HepG2 (cell line): Measurements from ENCODE around the gene SYNDIG1. TPM values are rescaled to one million over a fixed set of nuclear protein-coding genes. Genes with fewer than 3 reads are reported as not detected.

Experiments used
- ATAC-seq: fragments of 200-7000 bp; cut with Tn5 transposase; 3 replicates; pipeline ENCODE4 v1.9.1; 2020; ENCODE audit warnings: mild to moderate bottlenecking, moderate library complexity
- BruUV-seq: library from RNA; stranded (reverse); fragments of 400-500 nt; replicated peaks from 2 replicates; lab custom pipeline; 2021; lab: Mats Ljungman, UMichigan
- CTCF ChIA-PET: fragments of 300-600 bp; formaldehyde crosslinking; extraction: SDS; loops from one replicate; lab custom pipeline; 2021; ENCODE audit warnings: low total read pairs, inconsistent platforms, low intra/inter-chr PET ratio; lab: Yijun Ruan, JAX
- POLR2A ChIA-PET: fragments of 350-600 bp; sonication (Branson Sonifier 250); formaldehyde crosslinking; loops from one replicate; lab custom pipeline; 2020; ENCODE audit warnings: antibody characterized with exemption, inconsistent platforms; lab: Yijun Ruan, JAX
- DNase-seq: peaks from one replicate; pipeline ENCODE4 v3.0.0-alpha.2; 2015; ENCODE audit warnings: low spot score
- FAIRE-seq: peaks from 3 replicates; lab custom pipeline; 2011; peaks lifted over from hg19 to GRCh38; lab: Jason Lieb, UNC
- H2AFZ ChIP-seq: one replicate; pipeline ENCODE4 v1.6.1; 2011; ENCODE audit warnings: low read length, inconsistent platforms
- H3K27ac ChIP-seq: fragments of 300-600 bp; 3 replicates; pipeline ENCODE4 v1.8.0; 2011; ENCODE audit warnings: mixed run types, mild to moderate bottlenecking, mixed read lengths, low read length, inconsistent platforms; ENCODE audit not compliant: insufficient read depth; ENCODE audit errors: extremely low read length
- H3K27me3 ChIP-seq, 2 experiments: fragments of 200-600 bp in 1 of 2; 2 replicates in 1 of 2; 3 replicates in 1 of 2; pipeline versions ENCODE4 v1.6.0 to v1.8.0; 2011; ENCODE audit warnings: low read length in 2 of 2, mild to moderate bottlenecking in 2 of 2, moderate library complexity in 2 of 2, inconsistent platforms in 1 of 2; ENCODE audit not compliant: insufficient read depth in 2 of 2, control insufficient read depth in 1 of 2
- H3K36me3 ChIP-seq, 2 experiments: fragments of 200-600 bp in 1 of 2; replicated peaks in 1 of 2; 2 replicates in 1 of 2; 3 replicates in 1 of 2; pipeline versions ENCODE4 v1.5.1 to v1.8.0; 2011; ENCODE audit warnings: low read length in 2 of 2, inconsistent platforms in 1 of 2; ENCODE audit not compliant: insufficient read depth in 2 of 2, control insufficient read depth in 1 of 2
- H3K4me1 ChIP-seq: 2 replicates; pipeline ENCODE4 v1.5.1; 2012; ENCODE audit warnings: low read length, inconsistent platforms; ENCODE audit not compliant: insufficient read depth
- H3K4me2 ChIP-seq: 2 replicates; pipeline ENCODE4 v1.6.0; 2011; ENCODE audit warnings: low read depth, low read length, inconsistent platforms
- H3K4me3 ChIP-seq, 3 experiments: fragments of 200-600 bp in 1 of 3; sonication (generic), shearing (Covaris generic) in 1 of 3; replicated peaks in 1 of 3; 2 replicates each; pipeline ENCODE4 v1.5.1; 2011 to 2016; ENCODE audit warnings: low read length in 3 of 3, inconsistent platforms in 2 of 3, low read depth in 2 of 3, mild to moderate bottlenecking in 2 of 3, control low read depth in 1 of 3, mixed read lengths in 1 of 3; ENCODE audit not compliant: insufficient read depth in 1 of 3
- H3K79me2 ChIP-seq: one replicate; pipeline ENCODE4 v1.6.1; 2011; ENCODE audit warnings: low read length, inconsistent platforms; ENCODE audit not compliant: insufficient read depth
- H3K9ac ChIP-seq: 2 replicates; pipeline ENCODE4 v1.6.0; 2011; ENCODE audit warnings: mild to moderate bottlenecking, low read depth, low read length, inconsistent platforms; ENCODE audit not compliant: insufficient read depth
- H3K9me3 ChIP-seq: 2 replicates; pipeline ENCODE4 v1.5.1; 2012; ENCODE audit warnings: mild to moderate bottlenecking, low read length
- H4K20me1 ChIP-seq: 2 replicates; pipeline ENCODE4 v1.6.0; 2011; ENCODE audit warnings: inconsistent platforms, mild to moderate bottlenecking, low read length, moderate library complexity; ENCODE audit not compliant: insufficient read depth
- ATF7-NPFF ChIP-seq: sonication (generic); formaldehyde crosslinking; IDR thresholded peaks from 2 replicates; pipeline ENCODE4 v1.8.1; 2023; ENCODE audit warnings: mild to moderate bottlenecking, low read depth, missing genetic modification reagents, moderate library complexity
- FOXP4 ChIP-seq: sonication (generic); formaldehyde crosslinking; IDR thresholded peaks from 2 replicates; pipeline ENCODE4 v1.4.0; 2020; ENCODE audit warnings: missing genetic modification reagents
- HMGA1 ChIP-seq: sonication (generic); formaldehyde crosslinking; conservative IDR thresholded peaks from 2 replicates; pipeline ENCODE4 v1.4.0; 2020; ENCODE audit warnings: missing genetic modification reagents
- MED8 ChIP-seq: sonication (generic); formaldehyde crosslinking; IDR thresholded peaks from 2 replicates; pipeline ENCODE4 v1.8.1; 2023; ENCODE audit warnings: mild to moderate bottlenecking, missing genetic modification reagents; ENCODE audit not compliant: insufficient replicate concordance
- SALL1 ChIP-seq: sonication (generic); formaldehyde crosslinking; IDR thresholded peaks from 2 replicates; pipeline ENCODE4 v1.8.0; 2022; ENCODE audit warnings: mild to moderate bottlenecking, missing genetic modification reagents
- TAF1 ChIP-seq: sonication (generic); formaldehyde crosslinking; IDR thresholded peaks from 2 replicates; pipeline ENCODE4 v1.4.0; 2020; ENCODE audit warnings: missing genetic modification reagents
- ZBED4 ChIP-seq: sonication (generic); formaldehyde crosslinking; IDR thresholded peaks from 2 replicates; pipeline ENCODE4 v1.4.0; 2020; ENCODE audit warnings: missing genetic modification reagents, borderline replicate concordance
- ZNF225 ChIP-seq: sonication (generic); formaldehyde crosslinking; IDR thresholded peaks from 2 replicates; pipeline ENCODE4 v1.4.0; 2020; ENCODE audit warnings: mild to moderate bottlenecking, missing genetic modification reagents
- ZNF619 ChIP-seq: sonication (generic); formaldehyde crosslinking; IDR thresholded peaks from 2 replicates; pipeline ENCODE4 v1.4.0; 2020; ENCODE audit warnings: mild to moderate bottlenecking, missing genetic modification reagents
- WGBS: methylation state at CpG from one replicate; pipeline ENCODE4 v1.1.6; 2017; ENCODE audit warnings: low lambda C conversion rate; 5-methylcytosine and 5-hydroxymethylcytosine counted together
- in situ Hi-C: cut with HindIII; loops from 2 replicates; pipeline ENCODE4 v1.10.0; 2017; ENCODE audit warnings: low pct_unique_long_range_greater_than_20kb; ENCODE audit not compliant: extremely low pct_ligation_motif_present
- intact Hi-C: fragments of 100-400 bp; cut with micrococcal nuclease; formaldehyde crosslinking; loops from one replicate; pipeline ENCODE4 v1.10.0; 2022; ENCODE audit not compliant: unreplicated experiment
- polyA plus RNA-seq, 8 experiments: library from polyadenylated mRNA; depleted of rRNA in 3 of 8; stranded (reverse) in 7 of 8; unstranded in 1 of 8; fragments of >200 nt; fragmentation: Illumina TruSeq in 4 of 8; extraction: Trizol in 4 of 8; gene quantifications; 2 replicates each; pipeline versions ENCODE4 v1.2.1 to v1.2.3, GENCODE V29; 2011 to 2016; ENCODE audit warnings: low read depth in 4 of 8, missing spikeins in 1 of 8, mixed read lengths in 1 of 8; ENCODE audit not compliant: insufficient read depth in 1 of 8
- total RNA-seq, 5 experiments: library from RNA; depleted of rRNA; stranded (reverse); fragments of >200 nt; fragmentation: Illumina TruSeq; extraction: Trizol; gene quantifications; 2 replicates each; pipeline ENCODE4 v1.2.3, GENCODE V29; 2016; ENCODE audit warnings: low read depth in 1 of 5

Gene SYNDIG1
- total and polyA plus RNA-seq, 2 of the 13 experiments (the other 11 are each of a cell fraction or from before 2014, with no cell fraction given), result not detected

GRCh38 chr20:24504331-24505285 is 35.2 kb downstream of the SYNDIG1 start:
- Histone ChIP-seq H3K36me3 (no peaks in the 10 kb centered on the region), H3K4me1 (no peaks in the 10 kb centered on the region), H3K4me3 (no peak overlapping the region), H2AFZ (no peak overlapping the region), H3K4me2 (no peak overlapping the region), H3K79me2 (no peaks in the 10 kb centered on the region), H4K20me1 (no peaks in the 10 kb centered on the region), H3K27me3 (peaks cover 6 to 37% of the 10 kb centered on the region in 2 experiments; a peak in 4 of 5 replicates), H3K27ac (no peak overlapping the region), H3K9ac (no peak overlapping the region), H3K9me3 (no peaks in the 10 kb centered on the region)
- ATAC-seq, result no peak
- FAIRE-seq, result no peak
- 24% methylated on average over 21 of the region's 21 CpGs for WGBS
- ChIA-PET POLR2A (interaction anchor here (0.6 kb wide), 1 partner anchor 1504 kb away, joined by 3 read pairs; no protein-coding TSS in a partner anchor), CTCF (no interaction called here)
- no TSS peak for BruUV-seq
- TF ChIP-seq ZNF225 (no peak), HMGA1 (CRISPR knock-in tag) (no peak), ATF7-NPFF (no peak), FOXP4 (CRISPR knock-in tag) (no peak), SALL1 (CRISPR knock-in tag) (no peak), TAF1 (CRISPR knock-in tag) (no peak), ZBED4 (CRISPR knock-in tag) (no peak), ZNF619 (CRISPR knock-in tag) (no peak), MED8 (CRISPR knock-in tag) (no peak)
- intact Hi-C loops (no loop called here), in situ Hi-C loops (no loop called here)
- DNase-seq, result no peak
